Stimulated activated CD8-positive, alpha-beta memory T cell treated with anti-CD3 and anti-CD28 coated beads, Interleukin-15, amount 100 ng/mL, for 1 hour (primary cell): ENCODE measurements around the gene ADAMTS1.

ENCODE experiments used
- DNase-seq: peaks from one replicate; pipeline ENCODE4 v3.0.0-alpha.2; 2020; ENCODE audit warnings: low read depth

Gene ADAMTS1

DNA sequence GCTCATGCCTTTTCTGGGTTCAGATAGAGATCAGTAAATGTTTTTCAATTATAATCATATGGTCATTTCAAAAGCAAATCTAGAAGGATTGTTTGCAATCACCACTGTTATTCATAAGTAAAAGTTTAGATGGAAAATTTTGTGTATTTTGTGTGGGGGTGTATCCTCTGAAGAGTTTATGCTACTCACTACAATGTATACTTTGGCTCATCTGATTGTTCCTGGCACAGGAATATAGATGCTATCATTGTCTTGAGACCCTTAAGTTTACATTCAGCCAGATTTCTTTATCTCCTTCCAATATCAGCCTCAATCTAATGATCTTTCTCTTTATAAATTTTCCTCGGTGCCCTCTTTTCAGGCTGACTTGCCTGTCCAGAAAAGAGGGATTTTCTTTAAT is 33.0 kb downstream of the ADAMTS1 start:
- DNase-seq: no peak

DNA sequence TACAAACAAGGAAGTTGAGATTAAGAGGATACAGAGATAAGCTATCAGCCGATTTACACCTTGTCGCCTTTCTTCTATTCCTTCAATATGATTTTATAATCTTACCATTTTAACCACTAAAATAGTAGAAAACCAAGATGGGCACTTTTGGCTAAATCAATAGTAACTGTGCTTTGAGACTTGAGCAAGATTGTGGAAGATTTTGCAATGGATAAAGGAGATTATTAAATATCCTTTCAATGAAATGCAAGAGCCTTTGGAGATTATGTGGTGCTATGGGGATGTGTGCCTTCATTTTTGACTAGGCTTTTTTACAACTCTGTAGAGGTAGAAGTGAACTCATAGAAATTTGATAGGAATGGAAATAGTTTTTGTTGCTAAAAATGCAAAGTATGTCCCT is 33.7 kb downstream of the ADAMTS1 start:
- DNase-seq: no peak

DNA sequence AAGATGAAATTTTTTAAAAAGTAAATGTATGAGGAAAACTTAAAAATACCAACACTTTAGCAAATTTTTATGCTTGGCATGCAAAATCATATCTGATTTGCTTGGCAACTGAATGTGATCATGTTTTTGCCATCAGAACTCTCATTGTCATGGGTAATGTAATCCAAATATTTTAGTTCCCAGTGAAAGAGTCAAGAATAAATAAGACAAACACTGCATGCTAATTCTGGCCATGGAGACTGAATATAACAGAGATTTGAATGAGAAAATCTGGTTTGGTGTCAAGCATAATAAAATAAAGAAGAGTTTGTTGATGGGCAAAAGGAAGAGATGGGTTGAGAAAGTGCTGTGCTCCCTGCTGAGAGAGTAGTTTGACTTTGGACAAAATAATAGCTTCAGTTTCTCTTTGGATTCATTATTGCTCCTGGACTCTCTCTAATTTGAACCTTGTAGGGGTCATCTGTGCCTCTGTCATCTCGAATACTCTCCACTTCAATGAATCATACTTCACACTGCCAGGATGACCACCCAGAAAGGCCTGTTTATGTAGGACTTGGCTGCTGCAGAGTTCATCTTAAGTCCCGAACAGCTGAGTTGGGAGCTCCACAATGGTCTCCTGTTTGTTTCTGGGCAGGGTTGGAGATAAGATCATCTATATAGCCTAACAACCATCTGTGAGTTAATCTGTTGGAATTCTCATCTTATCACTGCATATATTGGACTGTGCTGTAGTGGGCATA is 34.4 kb downstream of the ADAMTS1 start:
- no peak for DNase-seq

DNA sequence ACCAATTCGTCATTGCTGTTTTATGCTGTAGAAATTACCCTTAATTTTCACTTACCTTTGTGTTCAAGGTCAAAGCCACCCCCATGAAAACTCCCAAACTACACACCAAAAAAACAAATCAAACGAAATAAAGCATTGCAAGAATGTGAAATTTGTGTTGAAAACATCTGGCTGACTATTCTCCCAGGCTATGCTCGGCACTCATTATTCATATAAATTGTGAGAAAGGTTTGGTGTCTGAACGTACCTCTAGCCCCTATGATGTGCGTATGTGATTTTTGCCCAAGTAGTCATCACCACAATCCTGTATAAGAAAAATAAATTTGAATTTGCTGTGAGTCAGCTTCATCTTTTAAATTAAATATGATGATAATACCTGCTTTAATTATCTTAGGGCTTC is 34.9 kb downstream of the ADAMTS1 start:
- DNase-seq: no peak

DNA sequence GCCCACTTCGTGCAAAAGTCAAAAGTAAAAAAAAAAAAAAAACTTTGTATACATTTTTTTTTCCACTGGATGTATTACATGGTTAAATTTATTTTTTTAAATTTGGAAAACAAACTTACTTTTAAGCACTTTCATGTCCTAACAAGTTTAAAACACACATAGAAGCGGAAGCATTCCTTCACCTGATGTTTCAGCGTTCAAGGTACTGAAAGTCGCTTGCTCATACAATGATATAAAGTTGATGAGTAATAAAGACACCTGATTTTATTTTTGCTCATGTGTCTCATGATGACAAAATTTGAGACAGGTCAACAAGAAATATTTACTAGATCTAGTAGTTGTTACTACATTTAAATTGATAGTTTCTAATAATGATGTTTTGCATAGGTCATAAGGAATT is 35.5 kb downstream of the ADAMTS1 start:
- no peak for DNase-seq

DNA sequence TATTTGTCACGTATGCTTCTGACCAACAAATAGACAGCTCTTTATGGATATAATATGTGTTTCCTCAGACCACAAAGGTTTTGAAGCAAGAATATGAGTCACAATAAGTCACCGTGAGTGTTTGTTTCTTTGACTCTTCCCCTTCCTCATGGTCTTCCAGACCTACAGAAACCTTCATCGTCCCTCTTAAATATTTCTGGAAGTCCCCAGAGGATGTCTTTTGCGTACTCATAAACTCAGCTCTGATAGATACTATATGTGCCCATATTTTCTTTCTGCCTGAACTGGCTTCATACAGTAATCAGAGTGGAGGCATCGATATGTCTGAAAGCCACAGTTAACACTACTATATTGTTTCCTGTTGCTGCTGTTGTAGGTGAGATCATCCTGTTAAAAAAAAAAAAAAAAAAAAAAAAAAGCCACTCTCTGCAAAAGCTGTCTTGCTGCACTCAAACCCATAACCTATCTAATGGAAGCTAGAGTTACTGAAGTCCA is 38.4 kb downstream of the ADAMTS1 start:
- no peak for DNase-seq

DNA sequence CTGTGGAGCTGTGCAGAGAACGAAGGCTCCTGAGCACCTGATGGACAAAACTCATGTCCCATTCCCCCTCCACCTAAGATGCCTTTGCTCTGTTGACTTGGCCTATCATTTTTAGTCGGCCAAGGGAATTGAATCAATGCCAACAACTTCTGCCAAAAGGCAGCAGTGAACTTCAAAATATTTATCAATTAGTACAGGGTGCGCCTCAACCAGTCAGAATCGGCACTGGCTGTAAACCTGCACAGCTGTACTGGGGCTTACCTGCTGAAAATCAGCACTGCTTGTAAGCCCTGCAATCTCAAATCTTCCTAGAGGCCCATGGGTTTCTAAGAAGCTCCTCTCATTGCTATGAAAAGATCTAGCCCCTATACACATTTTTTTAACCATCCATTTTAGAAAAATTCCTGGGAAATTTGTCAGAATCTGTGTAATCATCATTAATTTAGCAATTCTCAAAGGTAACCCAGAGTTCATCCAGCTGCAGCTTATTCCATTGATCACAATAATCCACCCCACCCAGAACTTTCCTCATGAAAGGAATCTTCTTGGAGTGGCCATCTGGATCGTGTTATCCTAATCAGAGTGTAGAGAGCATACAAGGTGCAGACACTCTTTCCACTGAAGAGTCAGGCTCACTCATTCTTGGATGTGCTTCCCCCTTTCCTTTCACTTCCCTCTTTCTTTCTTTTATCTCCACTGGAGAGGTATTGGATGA is 40.2 kb downstream of the ADAMTS1 start:
- no peak for DNase-seq

DNA sequence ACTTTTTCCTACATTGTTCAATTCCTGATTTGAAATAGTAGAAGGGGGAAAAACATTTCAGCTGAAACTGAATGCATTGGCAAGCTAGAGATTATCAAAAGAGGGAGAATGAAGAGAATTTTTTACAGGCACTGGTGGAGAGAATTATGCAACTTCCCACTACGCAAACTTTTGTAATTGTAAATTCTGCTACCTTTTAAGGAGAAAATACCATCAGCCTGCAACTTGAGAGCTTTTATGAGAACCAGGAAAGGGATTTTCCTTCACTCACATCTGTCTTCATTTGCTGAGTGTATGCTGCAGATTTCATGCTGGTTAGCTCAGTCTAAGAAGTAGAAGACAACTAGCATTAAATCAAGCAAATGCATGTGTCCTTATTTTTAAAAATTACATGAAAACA is 43.7 kb downstream of the ADAMTS1 start:
- no peak for DNase-seq

DNA sequence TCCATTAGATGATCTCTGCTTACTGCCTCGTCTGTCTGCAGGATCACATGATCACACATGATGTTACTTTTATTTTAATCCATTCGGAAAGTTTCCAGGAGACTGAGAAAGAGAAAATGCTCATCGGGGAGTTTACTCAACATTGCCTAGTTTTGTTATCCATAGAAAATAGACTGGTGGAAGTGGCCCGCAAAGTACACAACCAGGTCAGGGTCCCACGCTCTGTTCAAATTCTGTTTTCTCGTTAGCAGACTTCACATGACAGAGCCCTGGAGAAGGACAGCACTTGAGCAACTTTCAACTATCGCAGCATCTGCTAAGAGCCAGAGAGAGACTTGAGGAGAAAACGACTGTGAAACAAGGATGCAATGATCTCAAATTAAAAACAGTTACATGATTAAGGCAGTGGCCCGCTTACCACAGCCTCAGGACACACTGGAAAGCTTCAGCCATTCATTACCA is 44.2 kb downstream of the ADAMTS1 start:
- DNase-seq: no peak

DNA sequence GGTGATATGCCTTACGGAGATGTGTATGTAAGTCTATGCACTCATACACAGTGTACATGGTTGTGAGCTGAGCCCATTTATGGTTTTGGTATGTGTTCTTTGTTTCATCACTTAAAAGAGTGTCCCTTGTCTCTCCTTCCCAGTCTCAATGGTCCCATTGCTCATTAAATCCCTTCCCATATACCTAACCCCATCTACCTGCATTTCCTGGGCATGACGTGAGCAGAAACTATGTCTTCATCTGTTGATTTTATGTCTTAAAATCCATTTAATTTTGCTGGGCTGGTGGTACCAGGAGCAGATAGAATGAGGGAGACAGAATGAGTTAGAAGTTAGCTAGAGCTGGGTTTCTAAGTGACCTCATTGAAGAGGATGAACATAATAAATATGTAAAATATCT is 44.8 kb downstream of the ADAMTS1 start:
- no peak for DNase-seq

DNA sequence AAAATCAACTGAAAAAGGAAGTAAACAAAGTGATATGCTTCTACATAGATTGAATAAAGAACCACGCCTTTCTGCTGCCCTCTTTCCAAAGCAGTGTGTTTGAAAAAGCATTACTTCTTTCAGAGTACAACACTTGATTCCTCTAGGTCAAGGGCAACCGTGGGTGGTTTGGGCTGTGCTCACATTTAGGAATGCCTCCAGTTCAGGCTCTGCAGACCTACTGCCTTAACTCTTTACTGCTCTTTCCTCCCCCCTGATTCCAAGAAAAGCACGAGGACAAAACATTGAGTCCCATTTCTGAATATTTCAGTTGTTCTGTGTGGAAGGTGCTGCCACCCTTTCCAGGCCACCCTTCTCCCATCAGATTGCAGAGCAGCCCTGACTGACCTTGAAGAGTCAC is 45.2 kb downstream of the ADAMTS1 start:
- DNase-seq: no peak

DNA sequence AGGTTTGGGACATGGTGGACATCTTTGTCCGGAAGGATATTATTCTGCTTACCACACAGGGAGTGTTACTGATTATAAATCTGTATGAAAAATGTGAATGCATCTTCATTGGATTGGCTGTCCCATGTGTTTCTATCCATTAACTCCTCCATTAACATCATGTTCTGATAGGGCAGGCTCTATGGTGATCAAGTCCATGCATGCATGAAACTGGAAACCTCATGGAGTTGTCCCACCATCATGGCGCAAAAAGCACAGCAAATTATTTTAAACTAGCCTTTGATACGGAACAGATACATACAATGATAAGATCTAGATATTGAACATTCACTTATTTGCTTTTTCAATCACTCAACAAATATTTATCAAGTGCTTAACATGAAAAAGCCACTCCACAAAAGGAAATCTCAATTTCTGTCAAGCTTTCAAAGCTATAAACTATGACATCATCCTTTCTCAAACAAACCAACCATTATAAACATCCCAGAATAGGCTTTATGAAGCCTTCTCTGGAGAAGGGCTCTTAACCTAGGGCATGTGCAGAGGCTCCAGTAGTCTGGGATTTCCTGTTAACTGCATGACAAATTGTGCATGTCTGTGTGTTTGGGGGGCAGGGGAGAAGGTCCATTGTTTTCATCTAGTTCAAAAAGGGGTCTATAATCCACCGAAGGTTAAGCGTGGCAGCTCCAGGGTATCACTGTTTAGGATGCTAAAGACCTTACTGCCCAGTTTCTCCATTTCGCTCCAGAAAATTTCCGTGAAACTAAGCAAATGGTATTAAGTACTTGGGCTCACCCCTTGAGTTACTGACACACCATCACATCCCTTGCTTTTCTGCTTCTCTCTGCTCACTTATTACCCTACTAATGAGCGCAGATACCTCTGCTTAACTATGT is 46.1 kb downstream of the ADAMTS1 start:
- no peak for DNase-seq

DNA sequence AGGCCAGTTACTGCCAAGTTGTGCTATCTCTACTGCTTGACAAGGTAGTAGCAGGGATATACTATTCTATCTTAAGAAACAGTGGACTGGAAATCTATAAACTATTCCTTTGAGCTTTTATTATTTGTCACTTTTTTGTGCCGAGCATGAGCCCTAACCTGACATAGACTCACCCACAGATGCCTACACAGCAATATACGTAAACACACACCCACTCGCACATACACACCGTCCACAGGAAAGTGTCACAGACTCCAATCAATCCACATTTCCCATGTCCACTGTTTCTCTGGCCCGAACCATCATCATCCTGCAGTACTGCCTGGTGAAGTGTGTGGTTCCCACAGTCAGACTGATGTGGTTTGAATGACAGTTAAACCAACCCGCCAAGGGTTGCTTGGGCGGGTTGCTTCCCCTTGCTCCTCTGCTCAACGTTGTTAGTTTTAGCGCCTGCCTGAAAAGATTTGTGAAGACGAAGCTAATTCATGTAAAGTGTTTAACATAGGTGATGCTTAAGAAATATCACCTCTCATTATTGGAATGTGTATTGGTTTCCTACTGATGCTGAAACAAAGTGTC is 47.2 kb downstream of the ADAMTS1 start:
- no peak for DNase-seq

DNA sequence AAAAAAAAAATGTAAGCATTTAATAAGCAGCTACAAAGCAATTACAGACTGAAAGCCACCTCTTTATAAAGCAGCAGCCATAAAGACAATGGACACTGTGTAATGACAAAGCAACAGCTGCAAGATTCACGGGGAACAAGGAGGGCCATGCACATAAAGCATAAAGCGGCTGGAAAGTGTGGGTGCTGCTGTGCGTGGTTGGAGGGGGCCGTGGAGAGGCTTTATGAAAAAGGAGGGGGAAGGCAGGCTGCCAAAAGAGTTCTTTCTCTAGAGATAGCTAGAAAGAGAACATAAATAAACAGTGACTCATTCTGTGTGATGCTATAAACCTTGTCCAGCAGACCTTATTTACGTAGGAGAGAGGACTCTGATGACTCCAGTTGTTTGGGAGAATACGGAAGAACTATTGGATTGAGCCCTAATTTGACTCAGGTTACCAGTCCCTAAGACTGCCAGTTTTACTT is 49.3 kb downstream of the ADAMTS1 start:
- no peak for DNase-seq

DNA sequence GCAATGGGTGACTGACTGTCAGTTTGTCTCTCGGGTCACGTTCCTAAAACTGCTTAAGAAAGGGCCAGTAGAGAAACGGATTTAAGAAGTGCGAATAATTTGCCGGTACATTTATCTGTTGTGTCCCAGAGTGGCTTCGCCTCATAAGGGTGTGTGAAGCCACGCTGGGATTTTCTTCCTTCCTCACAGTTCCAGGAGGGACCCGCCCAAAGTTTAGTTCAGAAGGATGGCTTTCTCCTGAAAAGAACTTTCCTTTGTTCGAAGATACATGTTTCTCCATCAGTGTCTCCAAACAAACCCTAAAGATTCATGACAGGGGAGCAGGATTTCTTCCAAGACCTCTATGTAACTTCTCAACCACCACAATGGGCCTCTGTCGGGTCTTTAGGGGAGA is 49.8 kb downstream of the ADAMTS1 start:
- no peak for DNase-seq

DNA sequence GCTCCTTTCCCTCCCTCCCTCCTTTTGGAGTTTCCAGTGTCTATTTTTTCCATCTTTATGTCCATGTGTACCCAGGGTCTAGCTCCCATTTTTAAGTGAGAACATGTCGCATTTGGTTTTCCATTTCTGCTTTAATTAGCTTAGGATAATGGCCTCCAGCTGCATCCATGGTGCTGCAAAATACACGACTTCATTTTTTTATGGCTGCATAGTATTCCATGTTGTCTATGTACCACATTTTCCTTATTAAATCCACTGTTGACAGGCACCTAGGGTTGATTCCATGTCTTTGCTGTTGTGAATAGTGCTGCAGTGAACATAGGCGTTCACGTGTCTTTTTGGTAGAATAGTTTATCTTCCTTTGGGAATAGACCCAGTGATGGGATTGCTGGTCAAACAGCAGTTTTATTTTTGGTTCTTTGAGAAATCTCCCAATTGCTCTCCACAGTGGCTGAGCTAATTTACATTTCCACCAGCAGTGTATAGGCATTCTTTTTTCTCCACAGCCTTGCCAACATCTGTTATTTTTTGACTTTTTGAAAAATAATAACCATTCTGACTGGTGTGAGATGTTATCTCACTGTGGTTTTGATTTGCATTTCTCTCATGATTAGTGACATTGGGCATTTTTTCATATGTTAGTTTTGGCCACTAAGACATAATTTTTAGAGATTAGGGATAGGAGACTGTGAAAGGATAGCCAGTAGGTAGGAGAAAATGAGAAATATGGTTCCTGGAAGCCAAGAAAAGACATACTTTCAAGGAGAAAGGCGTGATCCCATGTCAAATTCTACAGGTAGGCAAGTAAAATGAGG is 50.4 kb downstream of the ADAMTS1 start:
- no peak for DNase-seq

DNA sequence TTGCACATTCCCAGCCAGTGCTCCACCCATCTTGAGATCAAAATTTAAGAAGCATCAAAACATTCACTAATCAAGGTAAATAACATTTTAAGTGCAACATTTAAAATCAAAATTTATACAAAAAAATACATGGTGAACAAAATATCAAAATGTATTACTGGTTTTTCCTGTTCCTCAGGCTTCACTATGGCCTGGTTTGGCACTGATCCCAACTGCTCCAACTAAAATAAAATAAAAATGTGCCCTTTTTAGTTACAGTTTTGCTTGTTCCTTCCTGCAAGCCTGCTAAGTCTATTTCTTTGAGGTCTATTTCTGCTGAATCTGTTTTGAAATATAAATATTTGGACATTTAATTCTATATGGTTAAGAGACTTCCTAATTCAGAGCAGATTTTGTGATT is 54.9 kb downstream of the ADAMTS1 start:
- DNase-seq: no peak

DNA sequence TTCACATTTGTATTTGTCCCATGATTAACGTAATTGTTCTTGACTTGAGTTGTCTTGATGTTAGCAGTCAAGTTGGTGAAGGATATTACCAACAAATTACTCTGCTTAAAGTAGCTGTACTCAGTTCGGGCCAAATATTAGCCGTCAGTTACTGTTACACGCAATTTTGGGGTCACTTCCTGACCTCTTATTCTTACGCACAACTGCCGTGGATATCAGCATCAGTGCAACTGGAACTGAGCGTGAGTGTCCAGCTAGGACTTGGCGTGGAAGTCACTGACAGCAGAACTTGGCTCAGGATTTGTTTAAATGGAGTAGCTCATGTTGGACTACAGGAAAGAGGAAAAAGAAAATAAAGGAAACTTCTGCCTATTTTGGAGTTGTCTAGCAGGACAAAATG is 56.4 kb downstream of the ADAMTS1 start:
- DNase-seq: no peak
